ENCODE data around the gene RNF150. TPM values are rescaled to one million over a fixed set of nuclear protein-coding genes. Genes with fewer than 3 reads are reported as not detected.

The RNF150 gene
- total RNA-seq, 1 experiment from 2014 or later = 4.4 TPM

DNA sequence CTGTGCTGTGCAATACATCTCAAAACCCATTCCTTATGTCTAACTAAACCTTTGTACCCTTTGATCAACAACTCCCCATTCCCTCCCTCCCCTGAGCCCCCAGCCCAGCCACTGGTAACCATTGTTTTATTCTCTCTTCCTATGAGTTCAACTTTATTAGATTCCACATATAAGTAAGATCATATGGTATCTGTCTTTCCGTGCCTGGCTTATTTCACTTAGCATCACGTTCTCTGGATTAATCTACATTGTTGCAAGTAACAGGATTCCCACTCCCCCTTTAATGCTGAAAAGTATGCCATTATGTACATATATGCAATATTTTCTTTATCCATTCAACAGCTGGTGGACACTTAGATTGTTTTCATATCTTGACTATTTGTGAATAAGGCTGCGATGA lies 119.4 kb downstream of the RNF150 start:
- Mint-ChIP-seq H3K27me3 (ENCODE audit: low read depth) (no peaks in the 10 kb centered on the region), H3K4me3 (no peak overlapping the region), H3K36me3 (ENCODE audit: insufficient read depth in 1 of 3, low read depth in 3 of 3) (0 out of 7 replicates have a peak, but pooled peaks cover 0 to 1% (median 0%) of the 10 kb centered on the region in 3 experiments), H3K9me3 (peaks cover 0 to 6% of the 10 kb centered on the region in 2 experiments; a peak in 3 of 5 replicates), H3K27ac (no peak overlapping the region; a peak in 1 of 7 replicates), H3K4me1 (no peaks in the 10 kb centered on the region)
- Histone ChIP-seq H2BK12ac (ENCODE audit: insufficient read length, low read depth, low read length) (no peak overlapping the region), H2BK5ac (ENCODE audit: insufficient read length, low read length) (no peak overlapping the region), H3K14ac (ENCODE audit: insufficient read depth, low read length) (no peak overlapping the region), H2BK20ac (ENCODE audit: low read depth, low read length, poor library complexity, severe bottlenecking) (no peak overlapping the region), H2BK15ac (ENCODE audit: low read depth, low read length) (no peak overlapping the region), H2BK120ac (ENCODE audit: low read depth, low read length, poor library complexity, severe bottlenecking) (no peak overlapping the region), H3K79me2 (ENCODE audit: insufficient read depth, low read length) (no peaks in the 10 kb centered on the region), H4K8ac (replicated peaks; ENCODE audit: insufficient read length, low read depth, low read length) (no peak overlapping the region), H3K23me2 (ENCODE audit: insufficient read length, low read depth, low read length, poor library complexity, severe bottlenecking) (no peaks in the 10 kb centered on the region), H3K79me1 (ENCODE audit: insufficient read depth, low read depth, low read length, poor library complexity, severe bottlenecking) (no peaks in the 10 kb centered on the region), H3K9me3 (ENCODE audit: control insufficient read depth, low read depth, low read length) (no peaks in the 10 kb centered on the region), H3K18ac (ENCODE audit: insufficient read length, low read depth, low read length) (no peak overlapping the region), H2AK5ac (ENCODE audit: insufficient read length, low read length) (no peak overlapping the region), H3K56ac (ENCODE audit: insufficient read length, low read depth, low read length) (no peak overlapping the region), H3K23ac (ENCODE audit: insufficient read length, low read depth, low read length) (no peak overlapping the region), H3K4me2 (ENCODE audit: insufficient read depth, insufficient read length, low read length) (no peak overlapping the region), H4K5ac (ENCODE audit: insufficient read length, low read depth, low read length) (no peak overlapping the region), H3K9ac (ENCODE audit: extremely low read depth, insufficient read length, low read length) (no peak overlapping the region), H2AFZ (ENCODE audit: low read length) (no peak overlapping the region), H3K27ac (ENCODE audit: insufficient read length, low read depth, low read length) (no peak overlapping the region), H3K27me3 (ENCODE audit: insufficient read depth, low read length) (no peaks in the 10 kb centered on the region), H4K91ac (ENCODE audit: insufficient read length, low read depth, low read length) (no peak overlapping the region), H3T11ph (ENCODE audit: low read length) (no peak overlapping the region), H3K4me1 (ENCODE audit: insufficient read depth, low read length) (no peaks in the 10 kb centered on the region), H4K20me1 (ENCODE audit: control insufficient read depth, insufficient read depth, insufficient read length) (no peaks in the 10 kb centered on the region), H3K4ac (ENCODE audit: low read depth, low read length) (no peak overlapping the region)
- no CpG with 5 or more reads among the region's 3 CpGs for WGBS (ENCODE audit: extremely low coverage, insufficient read length, low lambda C conversion rate)
- TF ChIP-seq, protein P1, sequence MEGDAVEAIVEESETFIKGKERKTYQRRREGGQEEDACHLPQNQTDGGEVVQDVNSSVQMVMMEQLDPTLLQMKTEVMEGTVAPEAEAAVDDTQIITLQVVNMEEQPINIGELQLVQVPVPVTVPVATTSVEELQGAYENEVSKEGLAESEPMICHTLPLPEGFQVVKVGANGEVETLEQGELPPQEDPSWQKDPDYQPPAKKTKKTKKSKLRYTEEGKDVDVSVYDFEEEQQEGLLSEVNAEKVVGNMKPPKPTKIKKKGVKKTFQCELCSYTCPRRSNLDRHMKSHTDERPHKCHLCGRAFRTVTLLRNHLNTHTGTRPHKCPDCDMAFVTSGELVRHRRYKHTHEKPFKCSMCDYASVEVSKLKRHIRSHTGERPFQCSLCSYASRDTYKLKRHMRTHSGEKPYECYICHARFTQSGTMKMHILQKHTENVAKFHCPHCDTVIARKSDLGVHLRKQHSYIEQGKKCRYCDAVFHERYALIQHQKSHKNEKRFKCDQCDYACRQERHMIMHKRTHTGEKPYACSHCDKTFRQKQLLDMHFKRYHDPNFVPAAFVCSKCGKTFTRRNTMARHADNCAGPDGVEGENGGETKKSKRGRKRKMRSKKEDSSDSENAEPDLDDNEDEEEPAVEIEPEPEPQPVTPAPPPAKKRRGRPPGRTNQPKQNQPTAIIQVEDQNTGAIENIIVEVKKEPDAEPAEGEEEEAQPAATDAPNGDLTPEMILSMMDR (conservative IDR thresholded peaks at IDR 0.05) = no peak
- no peak for DNase-seq
